Purkinje cell (primary cell): ENCODE data around the gene MMS22L. TPM values are rescaled to one million over a fixed set of nuclear protein-coding genes. Genes with fewer than 3 reads are reported as not detected.

Experiments used
- polyA plus RNA-seq: library from polyadenylated mRNA; unstranded; fragments of >200 nt; fragmentation: Nextera tagmentation; gene quantifications from 2 replicates; pipeline ENCODE4 v1.2.1, GENCODE V29; 2014

MMS22L gene
- 1.6 and 6.1 TPM in 2 replicates for polyA plus RNA-seq

GRCh38 chr6:97282726-97283617, at the start of gene MMS22L:
Gene MMS22L (minus strand): TSS chr6:97283216. CDS start chr6:97282477, 739 bp downstream.

